ENCODE measurements around the gene SSH2.

The SSH2 gene

DNA sequence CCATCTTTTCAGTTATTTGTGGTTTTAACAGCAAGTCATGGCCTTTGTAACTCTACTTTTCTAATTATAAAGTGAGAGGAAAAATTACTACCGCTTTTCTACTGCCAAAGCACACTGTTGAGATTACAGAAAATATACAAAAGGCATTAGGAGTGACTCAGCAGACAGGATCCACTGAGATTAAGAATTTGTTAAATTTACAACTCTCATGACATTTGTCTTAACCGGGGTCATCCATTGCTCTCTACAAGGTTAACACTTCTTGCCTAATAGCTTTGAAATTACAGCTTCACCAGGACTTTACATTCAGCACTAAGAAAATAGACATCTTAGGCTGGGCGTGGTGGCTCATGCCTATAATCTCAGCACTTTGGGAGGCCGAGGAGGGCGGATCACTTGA, 93.4 kb downstream of the SSH2 start:
- no peak for DNase-seq
- H3K9me3 ChIP-seq = no peaks in the 10 kb centered on the region
- no peaks in the 10 kb centered on the region for H3K4me1 ChIP-seq
- H3K36me3 ChIP-seq = no peaks in the 10 kb centered on the region
- no peaks in the 10 kb centered on the region for H3K27me3 ChIP-seq
- H3K4me3 ChIP-seq = no peak overlapping the region
- no peak overlapping the region for H3K27ac ChIP-seq
- TF ChIP-seq, protein P1, sequence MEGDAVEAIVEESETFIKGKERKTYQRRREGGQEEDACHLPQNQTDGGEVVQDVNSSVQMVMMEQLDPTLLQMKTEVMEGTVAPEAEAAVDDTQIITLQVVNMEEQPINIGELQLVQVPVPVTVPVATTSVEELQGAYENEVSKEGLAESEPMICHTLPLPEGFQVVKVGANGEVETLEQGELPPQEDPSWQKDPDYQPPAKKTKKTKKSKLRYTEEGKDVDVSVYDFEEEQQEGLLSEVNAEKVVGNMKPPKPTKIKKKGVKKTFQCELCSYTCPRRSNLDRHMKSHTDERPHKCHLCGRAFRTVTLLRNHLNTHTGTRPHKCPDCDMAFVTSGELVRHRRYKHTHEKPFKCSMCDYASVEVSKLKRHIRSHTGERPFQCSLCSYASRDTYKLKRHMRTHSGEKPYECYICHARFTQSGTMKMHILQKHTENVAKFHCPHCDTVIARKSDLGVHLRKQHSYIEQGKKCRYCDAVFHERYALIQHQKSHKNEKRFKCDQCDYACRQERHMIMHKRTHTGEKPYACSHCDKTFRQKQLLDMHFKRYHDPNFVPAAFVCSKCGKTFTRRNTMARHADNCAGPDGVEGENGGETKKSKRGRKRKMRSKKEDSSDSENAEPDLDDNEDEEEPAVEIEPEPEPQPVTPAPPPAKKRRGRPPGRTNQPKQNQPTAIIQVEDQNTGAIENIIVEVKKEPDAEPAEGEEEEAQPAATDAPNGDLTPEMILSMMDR (IDR thresholded peaks at IDR 0.05) = no peak
- intact Hi-C loops (cut with DNase I; ENCODE audit: low total_unique reads) = no loop called here

DNA sequence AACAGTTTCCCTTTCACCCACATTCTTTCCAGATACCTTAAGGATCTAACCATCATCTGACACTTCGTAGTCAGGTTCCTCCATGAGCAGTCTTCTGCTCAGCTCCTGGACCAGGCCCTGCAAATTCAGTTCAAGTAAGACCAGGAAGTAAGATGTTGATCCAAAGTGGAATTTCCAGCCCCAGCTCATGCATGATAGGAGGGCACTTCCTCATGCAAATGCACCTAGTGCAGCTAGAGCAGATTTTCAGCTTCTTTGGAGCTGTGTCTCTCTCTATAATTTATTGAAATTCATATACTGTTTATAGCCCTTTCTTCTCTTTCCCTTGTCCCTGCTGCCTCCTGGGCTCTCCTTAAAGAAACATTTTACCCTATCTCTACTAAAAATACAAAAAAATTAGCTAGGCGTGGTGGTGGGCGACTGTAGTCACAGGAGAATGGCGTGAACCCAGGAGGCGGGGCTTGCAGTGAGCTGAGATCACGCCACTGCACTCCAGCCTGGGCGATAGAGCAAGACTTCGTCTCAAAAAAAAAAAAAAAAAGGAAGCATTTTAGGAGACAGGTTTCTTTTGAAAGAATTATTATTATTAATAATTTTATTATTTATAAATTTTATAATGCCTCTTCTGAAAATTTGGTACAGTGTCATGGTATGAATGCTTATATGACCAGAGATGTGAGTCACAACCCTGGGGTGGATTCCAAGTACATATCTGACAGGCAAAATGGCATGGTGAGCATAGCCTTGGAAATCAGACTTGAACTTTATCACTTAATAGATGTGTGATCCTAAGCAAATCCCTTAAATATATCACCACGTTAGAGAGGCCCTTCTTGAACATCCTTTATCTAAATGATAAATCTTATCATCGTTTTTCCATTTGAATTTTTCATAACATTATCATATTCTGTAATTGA, 94.3 kb downstream of the SSH2 start:
- no peaks in the 10 kb centered on the region for H3K9me3 ChIP-seq
- H3K27me3 ChIP-seq = no peaks in the 10 kb centered on the region
- no peaks in the 10 kb centered on the region for H3K4me1 ChIP-seq
- intact Hi-C loops (cut with DNase I; ENCODE audit: low total_unique reads) = no loop called here
- no peaks in the 10 kb centered on the region for H3K36me3 ChIP-seq
- TF ChIP-seq, protein P1 (IDR thresholded peaks at IDR 0.05) = no peak
- DNase-seq = no peak
- no peak overlapping the region for H3K27ac ChIP-seq
- no peak overlapping the region for H3K4me3 ChIP-seq

DNA sequence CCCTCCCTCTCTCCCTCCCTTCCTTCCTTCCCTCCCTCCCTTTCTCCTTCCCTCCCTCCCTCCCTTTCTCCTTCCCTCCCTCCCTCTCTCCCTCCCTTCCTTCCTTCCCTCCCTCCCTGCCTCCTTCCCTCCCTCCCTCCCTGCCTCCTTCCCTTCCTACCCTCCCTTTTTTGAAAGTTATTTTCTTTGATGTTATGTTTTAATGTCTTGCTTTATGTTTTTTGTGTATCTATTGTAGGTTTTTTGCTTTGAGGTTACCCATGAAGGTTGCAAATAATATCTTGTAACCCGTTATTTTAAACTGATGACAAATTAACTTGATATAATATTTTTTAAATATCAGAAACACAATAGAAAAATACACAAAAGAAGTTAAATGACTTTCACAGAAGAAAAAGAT, 96.2 kb downstream of the SSH2 start:
- no peaks in the 10 kb centered on the region for H3K4me1 ChIP-seq
- no peak overlapping the region for H3K4me3 ChIP-seq
- DNase-seq = no peak
- TF ChIP-seq, protein P1 (IDR thresholded peaks at IDR 0.05) = no peak
- intact Hi-C loops (cut with DNase I; ENCODE audit: low total_unique reads) = no loop called here
- H3K9me3 ChIP-seq = no peaks in the 10 kb centered on the region
- H3K27ac ChIP-seq = no peak overlapping the region
- no peaks in the 10 kb centered on the region for H3K36me3 ChIP-seq
- H3K27me3 ChIP-seq = no peaks in the 10 kb centered on the region

DNA sequence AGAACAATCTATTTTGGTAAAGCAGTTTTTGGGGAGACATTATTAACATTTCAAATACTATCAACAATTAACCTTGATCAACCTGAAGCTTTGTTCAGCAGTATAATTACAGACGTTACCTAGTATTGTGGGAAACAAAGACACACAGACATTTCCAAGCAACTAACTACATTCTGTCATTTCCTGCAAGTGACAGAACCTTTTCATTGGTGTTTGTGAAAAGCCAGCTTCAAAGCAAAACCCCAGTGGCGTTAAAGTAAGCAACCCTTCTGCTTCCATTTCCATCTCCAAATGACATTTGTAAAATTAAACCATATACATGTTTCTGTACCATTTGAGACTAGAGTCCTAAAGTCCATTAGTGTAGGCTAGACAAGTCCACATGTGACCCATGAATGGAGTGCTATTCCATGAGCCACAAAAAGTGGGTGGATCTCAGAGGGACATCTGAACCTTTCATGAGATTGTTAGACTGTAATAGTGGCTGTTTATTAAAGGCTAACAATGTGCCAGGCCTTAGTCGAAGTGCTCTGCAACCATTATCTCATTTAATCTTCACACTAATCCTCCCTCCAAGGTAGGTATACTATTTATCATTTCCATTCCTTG, 101.2 kb downstream of the SSH2 start:
- intact Hi-C loops (cut with DNase I; ENCODE audit: low total_unique reads) = no loop called here
- TF ChIP-seq, protein P1 (IDR thresholded peaks at IDR 0.05) = no peak

DNA sequence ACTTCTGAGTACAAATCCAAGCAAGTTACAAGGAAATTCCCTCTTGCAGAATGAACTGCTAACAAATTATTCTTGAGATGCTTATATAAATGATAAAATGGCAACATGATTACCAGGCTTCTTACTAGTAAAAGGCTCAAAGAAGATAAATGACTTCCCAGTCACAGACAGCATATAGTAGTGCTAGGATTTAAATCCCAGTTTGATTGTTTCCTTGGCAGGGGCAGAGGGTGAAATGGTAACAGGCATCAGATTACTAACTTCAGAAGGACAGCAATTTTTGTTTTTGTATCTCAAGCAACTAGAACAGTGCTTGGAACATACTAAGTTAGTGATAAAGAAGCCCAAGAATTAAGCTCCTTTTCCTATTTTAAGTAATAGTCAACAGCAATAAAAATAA, 102.8 kb downstream of the SSH2 start:
- no peak overlapping the region for H3K4me3 ChIP-seq
- H3K27ac ChIP-seq = no peak overlapping the region
- no peaks in the 10 kb centered on the region for H3K27me3 ChIP-seq
- H3K36me3 ChIP-seq = no peaks in the 10 kb centered on the region
- H3K4me1 ChIP-seq = no peaks in the 10 kb centered on the region
- intact Hi-C loops (cut with DNase I; ENCODE audit: low total_unique reads) = no loop called here
- no peak for DNase-seq
- no peaks in the 10 kb centered on the region for H3K9me3 ChIP-seq
- TF ChIP-seq, protein P1 (IDR thresholded peaks at IDR 0.05) = no peak

More for the DNA sequence above, 101.2 kb downstream of the SSH2 start:
- no peaks in the 10 kb centered on the region for H3K4me1 ChIP-seq
- no peaks in the 10 kb centered on the region for H3K27me3 ChIP-seq
- DNase-seq = no peak
- H3K27ac ChIP-seq = no peak overlapping the region
- H3K9me3 ChIP-seq = no peaks in the 10 kb centered on the region
- H3K4me3 ChIP-seq = no peak overlapping the region
- H3K36me3 ChIP-seq = no peaks in the 10 kb centered on the region

All from tibial artery (tissue), 4 donors.